H1 (cell line): ENCODE measurements around the gene SMIM44.

ENCODE experiments used
- EP300 ChIP-seq, 2 experiments: IDR thresholded peaks; 1 replicate in 1 of 2; 2 replicates in 1 of 2; pipeline ENCODE4 v1.6.1; 2011 to 2012; ENCODE audit warnings: low read depth in 2 of 2, low read length in 2 of 2, mild to moderate bottlenecking in 2 of 2, borderline replicate concordance in 1 of 2, inconsistent platforms in 1 of 2, moderate library complexity in 1 of 2
- POLR2A ChIP-seq, 2 experiments: IDR thresholded peaks; 1 replicate in 1 of 2; 2 replicates in 1 of 2; pipeline ENCODE4 v1.6.1; 2011; ENCODE audit warnings: low read depth in 2 of 2, low read length in 2 of 2, mild to moderate bottlenecking in 2 of 2; ENCODE audit errors: control extremely low read depth in 1 of 2
- RAD21 ChIP-seq, 2 experiments: IDR thresholded peaks in 1 of 2; conservative IDR thresholded peaks in 1 of 2; 2 replicates each; pipeline ENCODE4 v1.6.1; 2011; ENCODE audit warnings: low read depth in 2 of 2, low read length in 2 of 2, improper control_type of control experiment in 1 of 2, inconsistent platforms in 1 of 2, mild to moderate bottlenecking in 1 of 2, moderate library complexity in 1 of 2
- RFX5 ChIP-seq: IDR thresholded peaks from 2 replicates; pipeline ENCODE4 v1.6.1; 2011; ENCODE audit warnings: low read depth, low read length, improper control_type of control experiment, borderline replicate concordance
- TAF1 ChIP-seq: IDR thresholded peaks from 2 replicates; pipeline ENCODE4 v1.6.1; 2011; ENCODE audit warnings: mild to moderate bottlenecking, low read depth, low read length
- TF ChIP-seq, protein P1 (sequence below), 3 experiments: IDR thresholded peaks; 1 replicate in 2 of 3; 2 replicates in 1 of 3; pipeline versions ENCODE4 v1.5.1 to v1.6.1; 2011; ENCODE audit warnings: low read length in 3 of 3, mild to moderate bottlenecking in 3 of 3, inconsistent platforms in 2 of 3, low read depth in 1 of 3, moderate library complexity in 1 of 3; ENCODE audit not compliant: insufficient read depth in 1 of 3; ENCODE audit errors: control extremely low read depth in 1 of 3

DNA sequence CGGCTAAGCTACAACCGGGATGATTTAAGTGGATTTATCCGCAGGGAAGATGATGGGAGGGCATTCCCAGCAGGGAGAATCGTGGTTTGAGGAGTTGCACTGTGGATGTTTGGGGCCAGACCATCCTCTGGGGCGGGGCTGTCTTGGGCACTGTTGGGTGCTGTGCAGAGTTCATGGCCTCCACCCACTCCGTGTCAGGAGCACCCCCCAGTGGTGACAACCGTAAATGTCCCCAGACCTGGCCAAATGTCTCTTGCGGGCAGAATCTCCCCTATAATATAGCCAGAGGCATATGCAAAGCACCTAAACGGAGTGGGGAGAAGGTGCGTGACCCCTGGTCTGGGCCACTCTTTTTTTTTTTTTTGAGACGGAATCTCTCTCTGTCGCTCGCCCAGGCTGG is 43.2 kb downstream of the SMIM44 start:
- TF ChIP-seq, protein P1, sequence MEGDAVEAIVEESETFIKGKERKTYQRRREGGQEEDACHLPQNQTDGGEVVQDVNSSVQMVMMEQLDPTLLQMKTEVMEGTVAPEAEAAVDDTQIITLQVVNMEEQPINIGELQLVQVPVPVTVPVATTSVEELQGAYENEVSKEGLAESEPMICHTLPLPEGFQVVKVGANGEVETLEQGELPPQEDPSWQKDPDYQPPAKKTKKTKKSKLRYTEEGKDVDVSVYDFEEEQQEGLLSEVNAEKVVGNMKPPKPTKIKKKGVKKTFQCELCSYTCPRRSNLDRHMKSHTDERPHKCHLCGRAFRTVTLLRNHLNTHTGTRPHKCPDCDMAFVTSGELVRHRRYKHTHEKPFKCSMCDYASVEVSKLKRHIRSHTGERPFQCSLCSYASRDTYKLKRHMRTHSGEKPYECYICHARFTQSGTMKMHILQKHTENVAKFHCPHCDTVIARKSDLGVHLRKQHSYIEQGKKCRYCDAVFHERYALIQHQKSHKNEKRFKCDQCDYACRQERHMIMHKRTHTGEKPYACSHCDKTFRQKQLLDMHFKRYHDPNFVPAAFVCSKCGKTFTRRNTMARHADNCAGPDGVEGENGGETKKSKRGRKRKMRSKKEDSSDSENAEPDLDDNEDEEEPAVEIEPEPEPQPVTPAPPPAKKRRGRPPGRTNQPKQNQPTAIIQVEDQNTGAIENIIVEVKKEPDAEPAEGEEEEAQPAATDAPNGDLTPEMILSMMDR (IDR thresholded peaks at IDR 0.05; ENCODE audit: control extremely low read depth in 1 of 3, insufficient read depth in 1 of 3, low read depth in 1 of 3, low read length in 3 of 3), result peak; percentile 78 to 83 (median 78)
- TF ChIP-seq EP300 (IDR thresholded peaks at IDR 0.05; ENCODE audit: borderline replicate concordance in 1 of 2, low read depth in 2 of 2, low read length in 2 of 2) (no peak), RAD21 (IDR thresholded peaks at IDR 0.05 in 1 of 2, conservative IDR thresholded peaks at IDR 0.05 in 1 of 2; ENCODE audit: low read depth in 2 of 2, low read length in 2 of 2) (peak; percentile 84 to 87), RFX5 (no peak), TAF1 (no peak), POLR2A (IDR thresholded peaks at IDR 0.05; ENCODE audit: control extremely low read depth in 1 of 2, low read depth in 2 of 2, low read length in 2 of 2) (no peak)
